RCC 7860 (cell line): ENCODE results near the gene LIPC.
A peak's percentile ranks its signal among the peaks of the same experiment; 100 is the strongest.

Experiments
- DNase-seq: peaks from one replicate; pipeline ENCODE4 v3.0.0-alpha.2; 2015; ENCODE audit warnings: low spot score
- FAIRE-seq: peaks from 2 replicates; lab custom pipeline; 2012; peaks lifted over from hg19 to GRCh38; lab: Jason Lieb, UNC

The LIPC gene

DNA sequence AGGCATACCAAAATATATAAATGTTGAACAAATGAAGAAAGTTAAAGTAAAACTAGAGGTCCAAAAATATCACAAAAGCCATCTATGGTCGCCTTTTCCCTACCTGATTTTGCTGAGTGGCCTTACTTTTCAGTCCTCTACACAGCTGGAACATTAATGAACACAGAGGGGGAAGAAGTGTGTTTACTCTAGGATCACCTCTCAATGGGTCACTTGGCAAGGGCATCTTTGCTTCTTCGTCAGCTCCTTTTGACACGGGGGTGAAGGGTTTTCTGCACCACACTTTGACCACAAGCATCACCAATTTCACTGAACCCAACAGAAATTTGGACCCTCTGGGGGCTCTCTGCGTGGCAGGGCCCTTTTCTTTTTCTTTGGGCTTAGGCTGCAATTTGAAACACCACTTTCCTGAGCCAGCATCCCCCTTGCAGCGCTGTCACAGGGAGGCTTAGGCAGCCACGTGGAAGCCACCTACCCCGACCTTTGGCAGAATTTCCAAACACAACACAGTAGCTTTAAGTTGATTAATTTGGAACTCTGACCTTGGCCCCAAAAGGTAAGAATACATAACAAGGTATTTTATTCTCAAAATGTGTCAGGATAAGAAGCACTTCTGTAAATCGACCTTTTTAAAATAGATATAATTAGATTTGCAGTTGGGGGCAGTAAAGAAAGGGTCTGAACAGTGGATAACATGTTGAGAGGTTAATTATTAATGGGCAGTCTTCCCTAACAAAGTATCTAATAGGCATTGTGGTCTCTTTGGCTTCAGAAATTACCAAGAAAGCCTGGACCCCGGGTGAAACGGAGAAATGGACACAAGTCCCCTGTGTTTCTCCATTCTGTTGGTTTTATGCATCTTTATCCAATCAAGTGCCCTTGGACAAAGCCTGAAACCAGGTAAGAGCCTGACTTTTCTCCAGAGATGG is at the start of gene LIPC:
Gene LIPC, plus strand, starts transcription at position 771 of the 929 bp plus-strand sequence. Its CDS starts 42 bp downstream, at position 813.
- no peak for FAIRE-seq
- DNase-seq, result no peak

DNA sequence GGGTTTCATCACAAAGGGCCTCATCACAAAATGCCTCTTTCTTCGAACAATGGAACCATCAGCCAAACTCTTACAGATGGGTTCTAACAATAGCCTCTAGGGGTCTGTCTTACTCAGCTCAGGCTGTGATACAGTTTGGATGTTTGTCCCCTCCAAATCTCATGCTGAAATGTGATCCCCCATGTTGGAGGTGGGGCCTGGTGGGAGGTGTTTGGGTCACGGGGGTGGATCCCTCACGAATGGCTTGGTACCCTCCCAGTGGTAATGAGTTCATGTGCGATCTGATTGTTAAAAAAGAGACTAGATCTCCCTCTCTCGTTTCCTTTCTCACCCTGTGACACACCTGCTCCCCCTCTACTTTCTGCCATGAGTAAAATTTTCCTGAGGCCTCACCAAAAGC is 47.9 kb upstream of the LIPC start:
- DNase-seq, result no peak
- no peak for FAIRE-seq

DNA sequence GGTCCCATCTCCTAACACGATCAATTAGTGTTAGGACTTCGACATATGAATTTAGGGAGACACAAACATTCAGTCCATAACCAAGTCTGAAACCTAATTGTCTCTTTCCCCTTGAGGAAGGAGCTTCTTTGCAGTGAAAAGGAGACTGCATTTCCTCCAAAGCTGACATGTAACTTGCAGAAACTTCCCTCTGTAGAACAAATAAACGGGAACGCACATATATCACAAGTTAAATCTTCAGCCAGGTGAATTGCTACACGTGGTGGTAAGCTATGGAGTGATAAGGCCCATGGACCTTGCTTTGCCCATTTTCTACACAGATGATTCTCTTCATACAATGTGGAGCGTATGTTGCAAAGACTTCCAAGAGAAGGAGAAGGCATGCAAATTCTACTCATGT is 47.1 kb upstream of the LIPC start:
- DNase-seq, result no peak
- no peak for FAIRE-seq

DNA sequence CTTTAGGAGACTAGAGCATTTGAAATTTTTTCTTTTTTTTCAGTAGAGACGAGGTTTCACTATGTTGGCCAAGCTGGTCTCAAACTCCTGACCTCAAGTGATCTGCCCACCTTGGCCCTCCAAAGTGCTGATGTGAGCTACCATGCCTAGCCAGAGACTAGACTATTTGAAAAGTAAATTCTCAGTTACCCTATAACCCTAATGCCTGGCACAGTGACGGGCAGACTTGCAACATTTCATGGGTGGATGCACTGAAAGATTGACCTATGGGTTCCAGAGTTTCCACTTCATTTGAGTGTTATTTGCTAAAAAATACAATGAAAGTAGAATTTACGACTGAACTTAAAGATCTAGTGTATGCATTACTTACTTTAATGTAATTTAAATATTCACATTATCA is 45.7 kb upstream of the LIPC start:
- DNase-seq (no peak), FAIRE-seq (no peak)

DNA sequence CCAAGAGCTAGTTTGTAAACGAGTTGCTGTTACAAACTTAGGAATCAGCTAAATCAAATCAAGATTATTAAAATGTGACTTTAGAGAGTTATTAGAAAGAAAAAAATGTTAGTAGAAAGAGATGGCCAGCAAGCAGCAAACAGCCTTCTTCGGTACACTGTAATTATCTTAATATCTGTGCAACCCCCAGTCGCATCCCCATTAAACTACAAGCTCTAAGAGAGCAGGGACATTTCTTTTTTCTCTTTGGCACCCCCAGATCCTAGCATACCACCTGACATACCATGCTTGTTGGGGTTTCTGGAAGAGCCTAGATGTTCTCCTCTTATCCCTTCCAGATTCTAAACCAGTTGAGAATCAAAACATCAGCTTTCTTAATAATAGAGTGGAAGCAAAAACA is 45.1 kb upstream of the LIPC start:
- no peak for FAIRE-seq

DNA sequence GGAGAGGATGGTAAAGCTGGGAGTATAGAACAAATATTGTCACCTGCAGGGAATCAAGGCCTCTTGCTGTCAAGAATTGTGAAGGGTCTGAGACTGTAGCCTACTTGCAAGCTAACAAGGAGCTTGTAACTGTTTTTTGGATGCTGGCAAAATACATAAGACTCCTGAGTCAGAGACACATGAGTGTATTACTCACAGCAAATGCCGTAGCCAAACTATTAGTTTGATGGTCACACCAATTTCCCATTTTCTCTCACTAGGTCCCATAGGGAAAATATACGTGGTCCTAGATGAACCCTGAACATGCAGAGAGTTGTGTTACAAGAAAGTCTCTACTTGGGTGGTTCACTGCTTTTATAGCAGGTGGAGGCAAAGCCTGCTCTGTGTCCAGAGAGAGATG is 44.7 kb upstream of the LIPC start:
- FAIRE-seq, result no peak
- DNase-seq, result no peak

More for the DNA sequence above, 45.1 kb upstream of the LIPC start:
- DNase-seq, result no peak

DNA sequence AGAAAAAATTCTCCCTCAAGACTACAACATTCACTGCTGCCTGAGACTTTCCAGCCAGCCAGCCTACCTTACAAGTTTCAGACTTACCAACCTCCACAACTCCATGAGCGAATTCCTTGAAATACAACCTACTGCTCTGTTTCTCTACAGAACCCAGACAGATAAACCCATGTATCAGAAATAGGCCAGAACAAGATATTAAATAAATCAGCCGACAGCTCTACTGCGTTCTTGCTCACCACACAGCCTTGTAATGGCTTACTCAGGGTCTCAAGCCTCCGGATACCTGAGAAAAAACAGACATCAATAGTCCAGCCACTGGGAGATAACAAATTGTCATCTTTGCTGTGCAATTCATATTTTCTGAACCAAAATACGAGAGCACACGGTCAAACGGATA is 43.6 kb upstream of the LIPC start:
- no peak for FAIRE-seq

DNA sequence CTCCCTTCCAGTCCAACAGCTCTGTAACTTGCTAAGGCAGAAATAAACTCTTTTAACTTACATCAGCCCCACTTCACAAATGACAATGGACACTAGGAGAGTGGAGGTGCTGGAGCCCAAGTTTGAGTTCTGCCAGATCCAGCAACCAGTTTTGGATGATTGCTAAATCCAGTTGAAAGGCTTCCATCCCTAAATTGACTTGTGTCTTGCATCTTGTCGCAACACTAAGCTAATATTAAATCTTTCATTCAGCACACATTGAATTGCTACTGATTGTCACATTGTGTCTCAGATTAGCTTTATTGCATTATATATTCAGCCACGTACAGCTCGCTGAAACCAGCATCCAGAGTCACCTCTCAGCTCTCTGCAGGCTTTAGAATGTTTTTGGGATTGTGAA is 41.7 kb upstream of the LIPC start:
- FAIRE-seq (no peak), DNase-seq (no peak)

More for the DNA sequence above, 43.6 kb upstream of the LIPC start:
- DNase-seq, result no peak

DNA sequence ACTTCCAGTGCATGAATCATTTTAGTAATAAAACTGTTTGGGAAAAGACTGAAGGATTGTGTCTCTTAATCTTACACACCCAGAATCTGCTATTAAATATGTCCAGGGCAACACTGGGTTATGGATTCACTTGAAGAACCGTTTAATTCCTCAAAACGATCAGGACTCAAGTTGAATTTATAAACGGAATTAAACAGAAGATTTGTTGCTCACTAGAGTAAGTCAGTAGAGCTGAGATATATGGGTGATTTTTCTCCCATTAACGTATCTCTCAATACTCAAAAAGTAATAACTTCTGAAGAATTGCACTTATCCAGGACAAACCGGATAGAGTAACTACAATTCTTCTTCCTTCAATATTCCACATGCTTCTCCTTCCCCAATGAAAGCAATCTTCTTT is 41.1 kb upstream of the LIPC start:
- FAIRE-seq (no peak), DNase-seq (no peak)

DNA sequence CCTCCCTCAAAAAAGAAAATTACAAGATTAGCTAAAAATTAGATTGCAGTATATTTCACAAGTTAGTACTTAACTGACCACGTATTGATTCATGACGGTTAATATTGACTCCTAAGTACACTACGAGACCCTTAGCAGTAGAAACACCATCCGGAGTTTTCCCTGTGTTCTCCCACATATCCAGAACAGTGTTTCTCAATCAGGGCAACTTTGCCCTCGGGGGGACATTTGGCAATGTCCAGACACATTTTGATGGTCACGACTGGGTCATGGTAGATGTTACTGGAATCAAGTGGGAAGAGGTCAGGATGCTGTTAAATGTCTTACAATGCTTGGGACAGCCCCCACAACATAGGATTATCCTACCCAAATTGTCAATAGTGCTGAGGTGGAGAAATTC is 40.7 kb upstream of the LIPC start:
- no peak for DNase-seq
- no peak for FAIRE-seq

DNA sequence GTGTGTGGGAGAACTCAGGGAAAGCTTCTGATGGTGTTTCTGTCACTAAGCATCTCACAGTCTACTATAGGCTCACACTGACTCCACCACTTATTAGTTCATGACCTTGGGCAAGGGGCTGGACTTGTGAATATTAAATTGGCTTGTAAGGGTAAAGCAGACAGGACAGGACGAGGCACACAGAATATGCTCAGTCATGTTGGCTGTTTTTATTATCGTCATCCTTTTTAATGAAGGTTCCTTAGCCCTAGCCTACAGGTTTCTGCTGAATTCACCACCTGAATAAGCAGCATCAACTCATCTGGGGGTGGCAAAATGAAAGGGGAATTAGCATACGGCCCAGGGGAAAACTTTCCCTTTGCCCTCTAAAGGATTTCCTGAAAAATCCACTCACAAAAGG is 39.6 kb upstream of the LIPC start:
- DNase-seq (no peak), FAIRE-seq (no peak)

DNA sequence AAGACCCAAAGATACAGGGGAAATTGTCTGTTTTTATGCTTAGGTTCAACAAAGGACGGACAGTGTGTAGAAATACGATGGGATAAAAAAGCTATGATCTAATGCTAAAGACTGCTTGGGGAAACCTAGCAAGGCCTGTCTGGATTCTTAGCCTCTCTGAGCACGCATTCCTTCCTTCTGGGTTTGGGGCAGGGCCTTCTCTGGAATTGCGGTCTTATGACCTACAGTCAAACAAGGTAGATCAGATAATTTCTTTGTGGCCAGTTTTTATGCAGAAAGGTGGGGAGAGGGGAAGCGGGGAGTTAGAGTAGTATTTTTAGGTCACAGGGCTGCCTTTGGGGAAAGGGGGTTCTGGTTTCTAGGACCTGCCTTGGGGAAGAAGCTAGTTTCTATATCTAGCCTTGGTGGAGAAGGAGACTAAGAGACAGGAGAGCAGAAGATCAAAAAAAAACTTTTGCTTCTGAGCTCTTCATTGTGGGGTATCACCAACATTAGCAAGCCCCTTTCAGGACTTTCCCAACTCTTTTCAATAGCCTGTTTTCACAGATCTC is 39.1 kb upstream of the LIPC start:
- DNase-seq, result no peak
- FAIRE-seq, result no peak

DNA sequence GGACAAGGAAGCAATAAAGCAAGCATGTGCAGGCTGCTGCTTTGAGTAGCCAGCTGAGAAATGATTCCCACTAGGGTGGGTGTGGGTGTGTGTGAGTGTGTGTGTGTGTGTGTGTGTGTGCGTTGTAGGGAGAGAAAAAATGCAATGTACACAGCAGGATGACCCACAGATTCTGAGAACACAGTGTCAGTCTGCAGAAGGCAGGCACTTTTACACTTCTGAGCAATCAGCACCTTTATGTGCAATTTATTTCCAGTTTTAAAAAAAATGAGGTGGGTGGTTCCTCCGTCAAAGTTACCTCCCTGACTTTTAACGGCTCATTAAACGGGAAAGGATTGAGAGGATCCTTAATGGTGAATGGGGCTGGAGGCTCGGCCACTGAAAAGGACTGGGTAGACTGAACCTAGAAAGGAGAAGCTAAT is 38.5 kb upstream of the LIPC start:
- FAIRE-seq (no peak), DNase-seq (no peak)

DNA sequence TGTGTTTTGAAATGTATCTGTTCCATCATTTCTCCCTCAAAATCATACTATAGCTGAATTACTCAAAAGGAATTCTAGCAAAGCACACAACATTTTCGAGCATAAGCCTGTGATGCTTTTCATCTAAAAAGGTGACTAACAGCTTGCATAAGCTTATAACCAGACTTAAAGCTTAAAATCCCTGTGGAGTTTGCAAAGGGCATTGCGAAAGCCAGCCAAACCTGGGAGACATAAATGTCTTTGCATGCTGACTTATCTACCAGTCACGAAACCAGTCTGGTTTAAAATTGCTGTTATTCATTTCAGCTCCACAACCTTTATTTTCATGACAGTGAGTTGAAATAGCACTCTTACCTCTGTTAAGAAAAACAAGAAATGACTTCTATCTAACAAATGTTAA is 35.6 kb upstream of the LIPC start:
- FAIRE-seq (peak; percentile 83), DNase-seq (peak; percentile 44)

DNA sequence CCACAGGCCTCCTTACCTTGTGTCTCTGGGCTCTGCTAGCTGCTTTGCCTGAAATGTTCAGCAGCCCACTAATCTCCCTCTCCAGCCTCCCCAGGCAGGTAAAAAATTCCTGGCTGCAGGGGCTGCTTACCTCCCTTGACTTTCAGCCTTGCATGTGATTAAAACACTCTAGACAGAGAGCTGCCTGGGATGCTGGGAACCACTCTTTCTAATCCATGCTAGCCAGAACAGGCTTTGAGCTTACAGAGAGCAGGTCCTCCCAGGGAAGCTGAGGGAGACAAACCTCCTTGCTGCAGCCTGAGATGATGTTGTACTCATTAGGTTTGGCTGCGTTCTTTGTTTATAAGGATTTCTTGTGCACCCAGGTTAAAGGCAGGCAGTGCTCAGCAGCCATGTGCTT is 33.7 kb upstream of the LIPC start:
- DNase-seq, result no peak
- FAIRE-seq, result no peak

DNA sequence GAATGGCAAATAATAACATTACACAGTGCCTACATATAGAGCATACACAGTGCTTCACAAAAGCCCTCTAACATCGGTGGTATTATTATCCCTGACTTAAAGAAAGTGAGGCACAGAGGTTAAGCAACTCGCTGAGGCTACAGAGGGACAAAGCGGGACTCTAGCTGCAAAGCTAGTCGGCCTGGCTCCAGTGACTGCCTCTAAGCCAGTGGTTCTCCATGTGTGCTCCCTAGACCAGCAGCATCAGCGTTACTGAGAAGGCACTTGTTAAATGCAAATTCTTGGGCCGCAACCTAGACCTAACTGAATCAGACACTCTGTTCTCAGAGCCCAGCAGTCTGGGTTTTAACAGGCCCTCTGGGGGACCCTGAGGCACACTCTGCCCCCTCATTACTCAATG is 33.1 kb upstream of the LIPC start:
- DNase-seq (no peak), FAIRE-seq (no peak)

DNA sequence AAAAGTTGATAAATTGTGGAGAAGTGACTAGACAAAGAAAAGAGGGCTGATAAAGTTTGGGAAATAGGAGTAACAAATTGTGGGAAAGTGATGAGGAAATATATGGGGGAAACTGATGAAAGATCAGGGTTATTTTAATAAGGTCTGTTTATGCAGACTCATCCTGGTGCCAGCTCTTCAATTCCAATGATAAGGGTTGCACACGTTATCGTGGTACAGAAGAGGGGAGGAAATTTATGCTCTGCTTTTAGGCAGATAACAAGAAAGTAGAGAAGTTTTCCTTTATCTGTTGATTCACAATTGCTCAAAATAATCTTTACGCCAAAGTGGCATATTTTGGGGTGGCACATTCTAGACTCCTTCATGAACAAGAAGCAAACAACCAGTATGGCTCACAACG is 32.1 kb upstream of the LIPC start:
- DNase-seq, result no peak
- FAIRE-seq, result no peak

DNA sequence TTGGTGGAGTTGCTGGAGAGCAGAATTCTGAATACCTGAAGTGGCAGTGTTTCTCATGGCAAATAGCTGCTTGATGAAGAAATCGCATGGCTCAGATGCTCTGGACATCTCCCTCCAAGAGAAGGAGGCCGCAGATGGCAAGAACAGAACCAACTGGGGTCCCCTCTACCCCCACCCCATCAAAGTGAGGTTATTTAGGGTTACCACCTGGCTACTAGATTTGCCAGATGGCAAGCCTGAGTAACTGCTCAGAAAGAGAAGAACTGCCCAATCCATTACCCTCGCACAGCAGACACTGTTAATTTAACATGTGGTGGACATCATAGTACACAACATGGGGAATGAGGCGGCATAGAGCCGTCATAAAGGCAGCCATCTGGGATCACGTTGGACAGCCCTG is 30.5 kb upstream of the LIPC start:
- no peak for DNase-seq
- FAIRE-seq, result no peak

DNA sequence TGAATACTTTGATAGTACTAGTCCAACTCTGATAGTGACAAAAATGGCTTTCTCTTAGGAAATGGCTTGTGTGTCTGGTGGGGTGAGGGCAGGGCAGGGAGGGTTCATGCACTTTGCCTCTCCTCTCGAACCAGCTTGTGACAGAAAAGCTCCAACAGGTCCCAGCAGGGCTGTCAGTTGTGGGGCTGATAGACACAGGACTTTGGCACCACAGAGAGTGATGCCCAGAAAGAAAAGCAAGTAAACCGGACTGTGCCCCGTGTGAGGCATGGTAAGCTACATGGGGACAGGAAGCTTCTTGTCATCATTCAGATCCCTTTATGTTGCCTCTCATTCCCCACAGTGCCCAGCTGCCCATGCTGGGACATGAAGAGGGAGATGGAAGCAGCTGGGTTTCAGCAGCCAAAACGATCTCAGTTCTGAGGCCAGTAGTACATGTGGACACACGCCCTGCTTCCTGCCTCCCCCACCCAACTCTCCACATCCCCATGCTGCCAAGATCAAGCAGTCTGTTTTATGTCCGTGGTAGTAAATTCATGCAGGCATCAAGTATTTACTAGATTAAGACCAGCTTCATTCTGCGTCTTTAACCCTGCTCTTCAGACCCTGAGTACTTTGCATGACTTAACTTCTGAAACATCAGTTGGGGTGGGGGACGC is 29.7 kb upstream of the LIPC start:
- no peak for DNase-seq

DNA sequence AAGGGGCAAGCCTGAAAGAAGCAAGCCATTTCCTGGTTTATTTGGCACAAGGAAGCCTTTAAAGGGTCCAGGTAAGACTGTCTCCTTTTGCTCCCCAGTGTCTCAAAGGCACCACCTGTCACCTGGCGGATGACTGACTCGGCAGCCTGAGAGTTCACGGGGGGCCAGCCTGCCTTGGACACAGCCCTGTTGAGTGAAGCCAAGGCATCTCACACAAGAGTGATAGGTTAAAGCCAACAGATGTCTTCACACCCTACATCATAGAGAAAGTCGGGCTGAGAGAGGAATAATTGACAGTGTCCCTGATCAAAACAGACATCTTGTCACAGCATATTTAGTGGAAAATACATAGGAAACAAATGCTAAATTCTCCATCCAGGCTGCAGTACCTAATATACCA is 28.2 kb upstream of the LIPC start:
- DNase-seq, result no peak
- no peak for FAIRE-seq

More for the DNA sequence above, 29.7 kb upstream of the LIPC start:
- FAIRE-seq, result no peak

DNA sequence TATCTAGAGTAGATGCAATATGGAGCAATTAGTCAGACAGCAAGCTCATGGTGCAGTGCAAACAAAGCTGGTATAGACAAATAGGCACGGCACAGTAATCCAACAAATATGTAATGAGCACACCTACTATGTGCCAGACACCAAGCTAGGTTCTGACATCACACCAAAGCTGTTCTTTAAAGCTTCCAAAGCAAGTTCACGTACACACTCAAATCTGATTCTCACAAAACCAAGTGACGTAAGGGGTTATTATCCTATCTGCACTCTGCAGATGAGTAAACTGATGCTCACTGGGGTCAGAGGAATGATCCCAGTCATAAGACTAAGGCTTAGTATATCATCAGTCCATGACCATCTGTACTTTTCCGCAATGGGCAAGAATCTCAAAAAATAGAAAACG is 27.8 kb upstream of the LIPC start:
- DNase-seq (no peak), FAIRE-seq (no peak)

DNA sequence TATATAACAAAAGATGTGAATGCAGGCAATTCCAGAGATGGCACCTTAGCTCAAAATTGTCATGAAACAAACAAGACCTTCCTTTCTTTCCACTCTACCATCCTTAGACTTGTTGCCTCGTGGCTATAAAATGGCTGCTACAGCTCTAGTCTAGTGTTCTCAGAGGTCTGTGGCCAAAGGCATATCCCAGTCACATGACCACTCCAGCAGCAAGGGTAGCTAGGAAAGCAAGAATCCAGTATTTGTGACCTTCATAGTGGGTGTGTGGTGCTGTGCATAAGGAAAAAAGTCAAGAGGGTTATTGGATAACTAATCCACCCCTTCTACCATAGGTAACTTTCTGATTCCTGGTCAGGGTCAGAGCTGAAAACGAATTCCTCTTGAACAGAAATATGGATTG is 27.1 kb upstream of the LIPC start:
- FAIRE-seq, result no peak
- no peak for DNase-seq
